PC-3 (cell line): ENCODE data around the gene PRSS50.

Experiments
- CTCF ChIP-seq: fragments of 300-600 bp; sonication (generic); conservative IDR thresholded peaks from 2 replicates; pipeline ENCODE4 v1.5.1; 2017; ENCODE audit warnings: antibody characterized with exemption, low read depth, mild to moderate bottlenecking, low read length
- EZH2 ChIP-seq: fragments of 300-600 bp; sonication (generic); IDR thresholded peaks from one replicate; pipeline ENCODE4 v1.6.1; 2017; ENCODE audit warnings: antibody characterized with exemption, mild to moderate bottlenecking, low read length; ENCODE audit not compliant: unreplicated experiment

DNA sequence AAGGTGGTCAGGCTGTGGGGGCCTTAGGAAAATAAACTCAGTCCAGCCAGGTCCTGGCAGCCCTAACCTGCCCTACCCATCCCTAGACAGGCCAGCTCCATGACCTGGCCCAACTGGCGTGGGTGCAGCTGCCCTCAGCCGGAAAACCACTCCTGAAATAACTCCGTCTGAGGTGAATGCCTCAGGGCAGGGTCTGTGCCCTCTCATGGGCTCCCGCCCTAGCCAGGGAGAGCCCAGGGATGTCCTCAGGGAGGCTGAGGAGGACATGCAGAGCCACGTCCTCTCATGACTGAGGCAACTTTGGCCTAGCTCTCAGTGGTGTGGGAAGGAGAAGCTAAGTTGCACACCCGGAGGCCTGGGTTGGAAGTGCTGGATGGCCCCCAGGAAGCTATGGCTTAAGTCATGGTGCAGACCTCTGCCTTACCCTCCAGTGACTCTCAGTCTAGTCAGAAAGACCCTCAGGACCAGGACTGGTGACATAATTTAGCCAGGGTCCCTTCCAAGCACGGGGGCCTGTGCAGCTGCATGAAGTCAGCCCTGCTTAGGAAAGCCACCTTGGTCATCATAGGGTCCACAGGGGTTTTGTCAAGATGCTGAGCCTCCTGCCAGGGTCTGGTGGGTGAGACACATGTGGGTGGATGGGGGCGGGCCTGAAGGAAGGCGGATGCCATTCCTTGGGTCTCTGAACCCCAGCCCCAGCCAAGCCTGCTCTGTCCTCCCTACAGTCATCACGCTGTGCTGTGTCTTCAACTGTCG lies 9.1 kb downstream of the PRSS50 start:
- no peak for TF ChIP-seq CTCF
- no peak for TF ChIP-seq EZH2
